Airway epithelial cell (primary cell): Measurements from ENCODE around the gene GYPE. TPM values are rescaled to one million over a fixed set of nuclear protein-coding genes. Genes with fewer than 3 reads are reported as not detected.

Source experiments
- total RNA-seq: library from RNA; depleted of rRNA; stranded (reverse); fragments of >200 nt; gene quantifications from 2 replicates; pipeline ENCODE4 v1.2.3, GENCODE V29; 2015

The GYPE gene
- total RNA-seq = not detected in 2 replicates

GRCh38 chr4:143905440-143905839 lies at the start of gene GYPE:
GYPE (minus strand) TSS chr4:143905559; CDS start chr4:143905507, 52 bp downstream.

Other genes with a start within 250 kb of the GYPE start
- gene FREM3, start 204.9 kb downstream of the GYPE start, total RNA-seq = not detected in 2 replicates
- not detected in 2 replicates for gene GYPB, start 113.8 kb upstream of the GYPE start, total RNA-seq
- gene GYPA, start 235.2 kb upstream of the GYPE start, total RNA-seq = not detected in 2 replicates